OCI-LY1 (cell line): ENCODE measurements around the gene ZNF222.

Experiments
- EZH2 ChIP-seq: fragments of 200-600 bp; sonication (generic), shearing (Covaris generic); IDR thresholded peaks from 2 replicates; pipeline ENCODE4 v1.8.0; 2017; ENCODE audit warnings: borderline replicate concordance, mixed run types, mild to moderate bottlenecking, antibody characterized with exemption, low read length, moderate library complexity, mixed read lengths
- TF ChIP-seq, protein P1 (sequence below): fragments of 200-600 bp; sonication (generic), shearing (Covaris generic); IDR thresholded peaks from 2 replicates; pipeline ENCODE4 v1.5.1; 2017; ENCODE audit warnings: mild to moderate bottlenecking, antibody characterized with exemption, low read length, moderate library complexity, mixed read lengths

DNA sequence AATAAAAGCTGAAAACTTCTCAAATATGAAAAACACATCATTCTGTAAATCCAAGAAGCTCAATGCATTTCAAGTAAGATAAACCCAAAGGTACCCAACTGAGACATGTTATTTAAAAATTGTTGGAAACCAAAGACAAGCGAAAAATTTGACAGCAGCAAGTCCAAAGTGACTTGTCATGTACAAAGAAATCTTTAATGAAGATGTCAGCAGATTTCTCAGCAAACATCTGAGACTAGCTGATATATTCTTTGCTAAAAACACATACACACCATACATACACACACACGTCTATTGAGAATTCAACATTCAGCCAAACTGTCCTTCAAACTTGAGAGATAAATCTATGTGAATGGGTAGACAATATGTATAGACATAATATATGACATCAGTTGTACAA lies 5.7 kb upstream of the ZNF222 start:
- TF ChIP-seq, protein P1, sequence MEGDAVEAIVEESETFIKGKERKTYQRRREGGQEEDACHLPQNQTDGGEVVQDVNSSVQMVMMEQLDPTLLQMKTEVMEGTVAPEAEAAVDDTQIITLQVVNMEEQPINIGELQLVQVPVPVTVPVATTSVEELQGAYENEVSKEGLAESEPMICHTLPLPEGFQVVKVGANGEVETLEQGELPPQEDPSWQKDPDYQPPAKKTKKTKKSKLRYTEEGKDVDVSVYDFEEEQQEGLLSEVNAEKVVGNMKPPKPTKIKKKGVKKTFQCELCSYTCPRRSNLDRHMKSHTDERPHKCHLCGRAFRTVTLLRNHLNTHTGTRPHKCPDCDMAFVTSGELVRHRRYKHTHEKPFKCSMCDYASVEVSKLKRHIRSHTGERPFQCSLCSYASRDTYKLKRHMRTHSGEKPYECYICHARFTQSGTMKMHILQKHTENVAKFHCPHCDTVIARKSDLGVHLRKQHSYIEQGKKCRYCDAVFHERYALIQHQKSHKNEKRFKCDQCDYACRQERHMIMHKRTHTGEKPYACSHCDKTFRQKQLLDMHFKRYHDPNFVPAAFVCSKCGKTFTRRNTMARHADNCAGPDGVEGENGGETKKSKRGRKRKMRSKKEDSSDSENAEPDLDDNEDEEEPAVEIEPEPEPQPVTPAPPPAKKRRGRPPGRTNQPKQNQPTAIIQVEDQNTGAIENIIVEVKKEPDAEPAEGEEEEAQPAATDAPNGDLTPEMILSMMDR, result no peak
- TF ChIP-seq EZH2, result no peak
